Karpas-422 (cell line): ENCODE measurements around the gene PARL. TPM values are rescaled to one million over a fixed set of nuclear protein-coding genes. Genes with fewer than 3 reads are reported as not detected.

ENCODE experiments used
- DNase-seq: peaks from one replicate; pipeline ENCODE4 v3.0.0-alpha.2; 2015
- H2AFZ ChIP-seq: fragments of 200-600 bp; sonication (generic); 2 replicates; pipeline ENCODE4 v1.6.1; 2014; ENCODE audit warnings: antibody characterized with exemption, low read length, mixed read lengths
- H3K27ac ChIP-seq: fragments of 200-600 bp; sonication (generic); 2 replicates; pipeline ENCODE4 v1.5.1; 2014; ENCODE audit warnings: mild to moderate bottlenecking, low read length, moderate library complexity
- H3K27me3 ChIP-seq: fragments of 200-600 bp; sonication (generic); 2 replicates; pipeline ENCODE4 v1.6.1; 2014; ENCODE audit warnings: low read length, mixed read lengths
- H3K36me3 ChIP-seq: fragments of 200-600 bp; sonication (generic); 2 replicates; pipeline ENCODE4 v1.6.1; 2014; ENCODE audit warnings: low read length, mixed read lengths; ENCODE audit not compliant: insufficient read depth
- H3K4me1 ChIP-seq: fragments of 200-600 bp; sonication (generic); 2 replicates; pipeline ENCODE4 v1.6.1; 2014; ENCODE audit warnings: mild to moderate bottlenecking, low read length, mixed read lengths
- H3K4me2 ChIP-seq: fragments of 200-600 bp; sonication (generic); 2 replicates; pipeline ENCODE4 v1.6.1; 2014; ENCODE audit warnings: low read length, low read depth, mild to moderate bottlenecking; ENCODE audit not compliant: poor library complexity, severe bottlenecking
- H3K4me3 ChIP-seq: fragments of 200-600 bp; sonication (generic); 2 replicates; pipeline ENCODE4 v1.5.1; 2014; ENCODE audit warnings: mild to moderate bottlenecking, antibody characterized with exemption, low read length, mixed read lengths
- H3K79me2 ChIP-seq: fragments of 200-600 bp; sonication (generic); 2 replicates; pipeline ENCODE4 v1.6.1; 2014; ENCODE audit warnings: mild to moderate bottlenecking, low read length, mixed read lengths
- H3K9ac ChIP-seq: fragments of 200-600 bp; sonication (generic); 2 replicates; pipeline ENCODE4 v1.6.0; 2014; ENCODE audit warnings: low read length
- H3K9me2 ChIP-seq: fragments of 200-600 bp; sonication (generic), shearing (Covaris generic); replicated peaks from 2 replicates; pipeline ENCODE4 v1.6.0; 2014; ENCODE audit warnings: mild to moderate bottlenecking, low read length, moderate library complexity; ENCODE audit not compliant: insufficient read depth
- H3K9me3 ChIP-seq: fragments of 300-700, 200-600 bp; sonication (generic); 2 replicates; pipeline ENCODE4 v1.6.1; 2014; ENCODE audit warnings: low read length, mixed read lengths
- H4K20me1 ChIP-seq: fragments of 200-600 bp; sonication (generic); 2 replicates; pipeline ENCODE4 v1.6.1; 2014; ENCODE audit warnings: mild to moderate bottlenecking, antibody characterized with exemption, low read length, low read depth; ENCODE audit not compliant: insufficient read depth
- total RNA-seq: library from RNA; depleted of rRNA; stranded (reverse); fragments of >200 nt; shearing (Covaris generic); gene quantifications from 2 replicates; pipeline ENCODE4 v1.2.3, GENCODE V29; 2014; ENCODE audit warnings: low replicate concordance

PARL gene
- total RNA-seq, 1 experiment from 2014 or later, result 48.8 TPM

DNA sequence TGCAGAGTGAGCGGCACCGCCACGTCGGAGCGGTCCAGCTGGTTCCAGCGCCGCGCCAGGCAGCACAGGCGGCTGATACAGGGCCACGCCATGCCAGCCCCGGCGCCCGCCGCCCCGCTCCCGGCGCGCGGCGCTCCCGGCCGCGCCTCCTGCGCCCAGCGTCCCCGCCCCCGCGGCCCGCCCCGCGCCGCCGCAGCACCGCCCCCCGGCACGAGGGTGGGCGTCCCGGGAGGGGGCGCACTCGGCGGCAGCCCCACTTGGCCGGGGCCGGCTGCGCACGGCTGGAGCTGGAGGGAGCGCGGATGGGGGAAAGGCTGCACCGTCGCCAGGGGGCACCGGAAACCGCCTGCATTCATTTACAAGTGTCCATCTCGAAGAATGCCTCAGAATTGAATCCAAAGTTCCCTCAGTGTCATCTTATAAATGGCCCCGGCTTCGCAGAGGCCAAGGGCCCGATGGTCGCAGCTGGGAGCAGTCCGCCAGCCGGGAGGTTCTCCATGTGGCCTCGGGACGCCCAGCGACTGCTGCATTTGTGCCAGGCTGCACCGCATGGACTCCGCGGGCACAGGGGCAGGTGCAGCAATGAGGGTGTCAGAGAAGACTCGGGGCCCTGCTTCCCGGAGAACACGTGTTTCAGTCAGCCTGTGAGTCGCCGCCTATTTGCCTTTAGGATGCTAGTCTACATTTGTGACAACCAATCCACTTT is 59.1 kb downstream of the PARL start, which contains the start of gene MAP6D1:
Gene MAP6D1 (minus strand): TSS at position 122 of the 706 bp plus-strand sequence. CDS start 30 bp downstream, at position 92.
- H2AFZ ChIP-seq, result peak within 1 kb of the TSS; percentile 82
- H3K27ac ChIP-seq, result peak within 1 kb of the TSS; percentile 43
- peaks cover 12% of the 10 kb centered on the region for H3K4me1 ChIP-seq
- peaks cover 20% of the 10 kb centered on the region for H3K79me2 ChIP-seq
- H3K9ac ChIP-seq, result peak within 1 kb of the TSS; percentile 78
- no peaks in the 10 kb centered on the region for H4K20me1 ChIP-seq
- no peaks in the 10 kb centered on the region for H3K27me3 ChIP-seq
- peak within 1 kb of the TSS; percentile 91 for H3K4me2 ChIP-seq
- DNase-seq, result peak; percentile 94
- H3K9me3 ChIP-seq, result no peaks in the 10 kb centered on the region
- peak within 1 kb of the TSS; percentile 86 for H3K4me3 ChIP-seq
- H3K36me3 ChIP-seq, result no peaks in the 10 kb centered on the region; the same call in 1 of the 2 replicates
- H3K9me2 ChIP-seq, result no peaks in the 10 kb centered on the region

- Histone ChIP-seq H2AFZ (peak overlapping the region; percentile 82), H3K9me2 (no peaks in the 10 kb centered on the region), H3K9ac (peak overlapping the region; percentile 78), H4K20me1 (no peaks in the 10 kb centered on the region), H3K27me3 (no peaks in the 10 kb centered on the region), H3K9me3 (no peaks in the 10 kb centered on the region), H3K4me3 (peak overlapping the region; percentile 86), H3K36me3 (no peaks in the 10 kb centered on the region; the same call in 1 of the 2 replicates), H3K27ac (peak overlapping the region; percentile 43), H3K79me2 (peaks cover 20% of the 10 kb centered on the region), H3K4me2 (peak overlapping the region; percentile 91), H3K4me1 (peaks cover 12% of the 10 kb centered on the region)
- DNase-seq, result peak; percentile 66
These were observed 59.8 kb downstream of the PARL start for GRCh38 chr3:183824761-183825455.

DNA sequence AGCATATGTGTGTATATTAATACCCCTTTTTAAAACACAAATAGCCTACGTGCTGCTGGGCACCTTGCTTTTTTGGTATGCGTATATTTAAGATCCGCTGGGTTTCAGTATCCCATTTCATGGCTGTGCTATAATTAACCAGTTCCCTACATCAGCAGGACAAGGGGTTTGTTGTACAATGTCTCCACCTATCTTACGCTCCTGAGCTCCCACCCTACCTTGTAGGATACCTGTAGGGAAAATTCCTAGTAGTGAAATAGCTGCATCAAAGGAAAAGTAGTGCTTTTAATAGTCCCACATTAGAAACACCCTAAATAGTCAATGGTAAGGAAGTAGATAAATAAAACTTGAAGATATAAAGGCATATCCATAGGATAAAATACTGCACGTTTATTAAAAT is 60.7 kb downstream of the PARL start:
- Histone ChIP-seq H3K9me2 (no peaks in the 10 kb centered on the region), H2AFZ (no peak overlapping the region), H3K4me3 (peak overlapping the region; percentile 86), H3K9ac (peak overlapping the region; percentile 78), H3K79me2 (peaks cover 20% of the 10 kb centered on the region), H3K27me3 (no peaks in the 10 kb centered on the region), H3K27ac (no peak overlapping the region), H3K4me1 (peaks cover 12% of the 10 kb centered on the region), H3K4me2 (peak overlapping the region; percentile 91), H3K36me3 (no peaks in the 10 kb centered on the region; the same call in 1 of the 2 replicates), H3K9me3 (no peaks in the 10 kb centered on the region), H4K20me1 (no peaks in the 10 kb centered on the region)
- no peak for DNase-seq

DNA sequence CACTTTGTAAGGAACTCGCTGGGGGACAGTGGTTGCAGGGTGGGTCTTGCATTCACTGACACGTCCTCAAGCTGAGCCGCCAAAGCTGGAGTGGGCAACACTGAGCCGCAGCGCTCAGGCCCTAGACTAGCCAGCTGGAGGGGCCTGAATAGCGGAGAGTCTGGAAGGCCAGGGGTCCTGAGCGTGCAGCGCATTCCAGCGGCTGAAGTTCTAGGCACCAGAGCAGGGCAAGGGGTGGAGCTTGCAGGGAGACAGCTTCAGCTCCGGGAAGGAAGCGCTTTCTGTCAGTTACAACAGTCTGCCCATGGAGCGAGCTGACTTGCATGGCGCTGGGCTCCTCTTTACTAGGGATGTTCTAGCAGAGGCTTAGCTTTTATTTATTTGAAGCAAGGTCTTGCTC is 62.0 kb downstream of the PARL start:
- H3K9me3 ChIP-seq, result no peaks in the 10 kb centered on the region
- no peaks in the 10 kb centered on the region for H3K36me3 ChIP-seq
- no peak overlapping the region for H3K9ac ChIP-seq
- H3K27ac ChIP-seq, result no peak overlapping the region
- no peak overlapping the region for H3K4me2 ChIP-seq
- no peak for DNase-seq
- peaks cover 12% of the 10 kb centered on the region for H3K4me1 ChIP-seq
- H3K79me2 ChIP-seq, result peaks cover 20% of the 10 kb centered on the region
- H3K9me2 ChIP-seq, result no peaks in the 10 kb centered on the region
- H2AFZ ChIP-seq, result no peak overlapping the region
- H3K27me3 ChIP-seq, result no peaks in the 10 kb centered on the region
- H3K4me3 ChIP-seq, result no peak overlapping the region
- no peaks in the 10 kb centered on the region for H4K20me1 ChIP-seq

DNA sequence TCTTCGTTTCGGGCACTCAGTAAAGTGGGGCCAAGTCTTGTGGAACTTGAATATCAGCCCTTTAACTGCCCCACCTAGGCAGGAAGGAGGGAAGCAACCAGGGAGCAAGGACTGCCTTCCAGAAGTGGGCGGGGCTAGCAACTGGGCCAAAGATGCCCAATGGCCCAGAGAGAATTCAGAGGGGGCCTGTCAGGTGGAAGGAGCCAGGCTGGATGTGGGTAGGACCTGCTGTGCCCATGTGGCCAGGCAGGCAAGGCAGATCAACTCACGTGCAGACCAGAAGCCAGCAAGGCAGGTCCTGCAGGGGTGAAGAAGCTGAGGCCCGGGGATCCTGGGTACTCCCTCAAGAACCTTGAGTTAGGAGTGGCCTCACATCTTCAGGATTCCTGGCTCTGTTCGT is 64.8 kb downstream of the PARL start:
- H3K4me2 ChIP-seq, result no peak overlapping the region
- no peaks in the 10 kb centered on the region for H3K27me3 ChIP-seq
- H3K9me2 ChIP-seq, result no peaks in the 10 kb centered on the region
- H3K9ac ChIP-seq, result no peak overlapping the region
- peaks cover 8% of the 10 kb centered on the region for H3K4me1 ChIP-seq
- no peak for DNase-seq
- no peak overlapping the region for H3K4me3 ChIP-seq
- H2AFZ ChIP-seq, result no peak overlapping the region
- H3K36me3 ChIP-seq, result peaks cover 11% of the 10 kb centered on the region; the same call in 1 of the 2 replicates
- H3K27ac ChIP-seq, result no peak overlapping the region
- H3K79me2 ChIP-seq, result peaks cover 20% of the 10 kb centered on the region
- H4K20me1 ChIP-seq, result no peaks in the 10 kb centered on the region
- H3K9me3 ChIP-seq, result no peaks in the 10 kb centered on the region

- Histone ChIP-seq H3K9me3 (no peaks in the 10 kb centered on the region), H3K36me3 (peaks cover 11% of the 10 kb centered on the region; the same call in 1 of the 2 replicates)
- no peak for DNase-seq
These were observed 65.7 kb downstream of the PARL start for GRCh38 chr3:183818706-183819624.

GRCh38 chr3:183818041-183818620 is 66.5 kb downstream of the PARL start:
- no peaks in the 10 kb centered on the region; the same call in 1 of the 2 replicates for H3K4me1 ChIP-seq
- no peaks in the 10 kb centered on the region for H3K9me3 ChIP-seq
- no peaks in the 10 kb centered on the region for H4K20me1 ChIP-seq
- H3K36me3 ChIP-seq, result peaks cover 14% of the 10 kb centered on the region; the same call in 1 of the 2 replicates
- H3K27ac ChIP-seq, result no peak overlapping the region
- H3K79me2 ChIP-seq, result peaks cover 10% of the 10 kb centered on the region
- H3K9ac ChIP-seq, result no peak overlapping the region
- H2AFZ ChIP-seq, result no peak overlapping the region
- no peak overlapping the region for H3K4me3 ChIP-seq
- H3K9me2 ChIP-seq, result no peaks in the 10 kb centered on the region
- no peaks in the 10 kb centered on the region for H3K27me3 ChIP-seq
- no peak overlapping the region for H3K4me2 ChIP-seq
- no peak for DNase-seq

More at GRCh38 chr3:183818706-183819624, 65.7 kb downstream of the PARL start:
- H3K27me3 ChIP-seq, result no peaks in the 10 kb centered on the region
- H2AFZ ChIP-seq, result no peak overlapping the region
- no peak overlapping the region for H3K27ac ChIP-seq
- H3K4me3 ChIP-seq, result no peak overlapping the region
- H3K4me2 ChIP-seq, result no peak overlapping the region
- no peak overlapping the region for H3K9ac ChIP-seq
- H3K4me1 ChIP-seq, result peaks cover 4% of the 10 kb centered on the region
- no peaks in the 10 kb centered on the region for H3K9me2 ChIP-seq
- H3K79me2 ChIP-seq, result peaks cover 15% of the 10 kb centered on the region
- H4K20me1 ChIP-seq, result no peaks in the 10 kb centered on the region
